BE2C (cell line): ENCODE data around the gene DOHH.
A peak's percentile ranks its signal among the peaks of the same experiment; 100 is the strongest.

ENCODE experiments used
- DNase-seq: peaks from one replicate; pipeline ENCODE4 v3.0.0-alpha.2; 2020
- H3K27me3 ChIP-seq: fragments of 250-450 bp; sonication (Bioruptor Pico); 2 replicates; pipeline ENCODE4 v1.5.1; 2020; ENCODE audit warnings: mild to moderate bottlenecking
- H3K36me3 ChIP-seq: fragments of 250-450 bp; sonication (Bioruptor Pico); 2 replicates; pipeline ENCODE4 v1.5.1; 2020; ENCODE audit warnings: mild to moderate bottlenecking
- H3K4me1 ChIP-seq: fragments of 250-450 bp; sonication (Bioruptor Pico); 2 replicates; pipeline ENCODE4 v1.5.1; 2020
- H3K4me3 ChIP-seq: 2 replicates; pipeline ENCODE4 v1.5.1; 2011; ENCODE audit warnings: low read depth, low read length
- H3K9me3 ChIP-seq: fragments of 250-450 bp; sonication (Bioruptor Pico); 2 replicates; pipeline ENCODE4 v1.5.1; 2020
- TF ChIP-seq, protein P1 (sequence below): IDR thresholded peaks from 2 replicates; pipeline ENCODE4 v1.5.1; 2012; ENCODE audit warnings: mild to moderate bottlenecking, low read depth, low read length

The DOHH gene

DNA sequence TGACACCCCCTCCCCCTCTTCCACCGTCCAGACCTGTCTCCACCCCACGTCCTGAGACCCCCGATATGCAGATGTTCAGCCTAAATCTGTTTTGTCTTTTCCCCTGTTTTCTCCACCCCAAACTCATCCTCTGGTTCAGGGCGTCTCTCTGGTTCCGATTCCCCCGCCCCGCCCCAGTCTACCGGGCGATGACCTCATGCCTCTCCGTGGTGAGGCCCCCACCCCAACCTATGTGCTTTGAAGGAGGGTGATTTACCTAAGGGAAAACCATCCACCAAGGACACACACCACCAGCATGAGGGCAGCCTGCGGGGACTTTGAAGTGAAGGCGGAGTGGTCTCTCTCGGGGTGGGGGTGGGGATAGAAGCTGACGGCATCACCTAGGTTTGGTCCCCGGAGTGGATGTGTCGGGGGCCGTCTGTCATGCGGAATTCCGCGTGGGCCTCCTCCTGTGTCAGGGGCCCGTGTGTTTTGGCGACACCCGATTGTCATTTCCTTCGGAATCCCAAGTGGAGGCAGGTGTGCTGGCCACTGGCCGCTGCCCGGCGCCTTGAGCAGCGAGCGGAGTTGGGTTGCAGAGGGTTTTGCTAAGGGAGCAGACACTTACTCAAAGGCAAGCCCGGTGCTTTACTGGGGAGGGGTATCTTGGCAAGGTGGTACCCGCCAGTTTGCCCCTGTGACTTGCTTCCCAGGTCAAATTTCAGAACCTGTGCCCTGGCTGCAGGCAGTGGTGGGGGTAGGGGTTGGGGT lies 7.1 kb upstream of the DOHH start:
- peak overlapping the region; percentile 83 for H3K4me3 ChIP-seq
- no peaks in the 10 kb centered on the region for H3K9me3 ChIP-seq
- DNase-seq, result no peak
- TF ChIP-seq, protein P1, sequence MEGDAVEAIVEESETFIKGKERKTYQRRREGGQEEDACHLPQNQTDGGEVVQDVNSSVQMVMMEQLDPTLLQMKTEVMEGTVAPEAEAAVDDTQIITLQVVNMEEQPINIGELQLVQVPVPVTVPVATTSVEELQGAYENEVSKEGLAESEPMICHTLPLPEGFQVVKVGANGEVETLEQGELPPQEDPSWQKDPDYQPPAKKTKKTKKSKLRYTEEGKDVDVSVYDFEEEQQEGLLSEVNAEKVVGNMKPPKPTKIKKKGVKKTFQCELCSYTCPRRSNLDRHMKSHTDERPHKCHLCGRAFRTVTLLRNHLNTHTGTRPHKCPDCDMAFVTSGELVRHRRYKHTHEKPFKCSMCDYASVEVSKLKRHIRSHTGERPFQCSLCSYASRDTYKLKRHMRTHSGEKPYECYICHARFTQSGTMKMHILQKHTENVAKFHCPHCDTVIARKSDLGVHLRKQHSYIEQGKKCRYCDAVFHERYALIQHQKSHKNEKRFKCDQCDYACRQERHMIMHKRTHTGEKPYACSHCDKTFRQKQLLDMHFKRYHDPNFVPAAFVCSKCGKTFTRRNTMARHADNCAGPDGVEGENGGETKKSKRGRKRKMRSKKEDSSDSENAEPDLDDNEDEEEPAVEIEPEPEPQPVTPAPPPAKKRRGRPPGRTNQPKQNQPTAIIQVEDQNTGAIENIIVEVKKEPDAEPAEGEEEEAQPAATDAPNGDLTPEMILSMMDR, result no peak
- H3K27me3 ChIP-seq, result no peaks in the 10 kb centered on the region
- H3K4me1 ChIP-seq, result no peaks in the 10 kb centered on the region; the same call in none of the 2 replicates
- H3K36me3 ChIP-seq, result peaks cover 17% of the 10 kb centered on the region; the same call in 1 of the 2 replicates

DNA sequence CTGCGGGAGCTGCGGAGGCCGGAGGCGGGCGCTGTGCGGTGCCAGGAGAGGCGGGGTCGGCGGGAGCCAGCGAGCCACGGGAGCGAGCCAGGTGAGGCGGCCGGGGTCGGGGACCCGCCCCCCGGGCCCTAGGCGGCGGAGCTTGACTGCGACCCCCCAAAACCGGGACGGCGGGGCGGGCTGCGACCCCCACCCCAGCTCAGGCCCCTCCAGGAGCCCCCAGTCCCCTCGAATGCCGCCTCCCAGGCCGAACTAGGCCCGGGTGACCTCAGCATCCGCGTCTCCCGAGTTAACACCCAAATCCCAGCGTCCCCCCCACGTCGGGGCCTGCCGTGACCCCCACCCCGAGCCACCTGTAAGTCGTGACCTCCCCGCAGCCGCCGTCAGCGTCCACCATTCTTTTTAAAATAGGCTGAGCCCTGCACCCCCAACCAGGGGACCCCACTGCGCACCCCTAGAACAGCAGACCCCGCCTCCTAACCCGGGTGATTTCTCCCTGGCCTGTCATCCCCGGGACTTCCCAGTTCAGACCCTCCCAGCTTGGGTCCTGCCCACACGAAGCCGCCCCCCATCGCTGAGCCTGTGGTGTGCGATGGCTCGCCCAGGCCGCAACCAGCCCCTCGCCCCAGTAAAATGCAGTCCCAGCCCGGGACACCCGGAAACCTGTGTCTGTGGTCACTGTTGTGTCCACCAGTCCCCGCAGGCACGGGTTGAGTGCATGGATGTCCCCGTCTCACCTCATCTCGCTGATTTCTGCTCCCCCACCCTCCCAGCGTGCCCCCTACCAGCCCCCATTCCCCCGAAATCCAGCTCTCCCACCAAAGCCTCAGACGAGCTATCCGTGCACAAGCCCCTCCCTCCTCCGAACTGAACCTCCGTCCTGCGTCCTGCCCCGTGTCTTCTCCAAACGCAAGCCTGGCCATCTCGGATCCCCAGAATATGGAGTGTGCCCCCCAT lies 6.2 kb upstream of the DOHH start:
- H3K4me3 ChIP-seq, result peak overlapping the region; percentile 83
- DNase-seq, result no peak
- H3K9me3 ChIP-seq, result no peaks in the 10 kb centered on the region
- H3K27me3 ChIP-seq, result no peaks in the 10 kb centered on the region
- H3K4me1 ChIP-seq, result no peaks in the 10 kb centered on the region; the same call in none of the 2 replicates
- TF ChIP-seq, protein P1, result no peak
- H3K36me3 ChIP-seq, result peaks cover 13% of the 10 kb centered on the region; the same call in 1 of the 2 replicates

DNA sequence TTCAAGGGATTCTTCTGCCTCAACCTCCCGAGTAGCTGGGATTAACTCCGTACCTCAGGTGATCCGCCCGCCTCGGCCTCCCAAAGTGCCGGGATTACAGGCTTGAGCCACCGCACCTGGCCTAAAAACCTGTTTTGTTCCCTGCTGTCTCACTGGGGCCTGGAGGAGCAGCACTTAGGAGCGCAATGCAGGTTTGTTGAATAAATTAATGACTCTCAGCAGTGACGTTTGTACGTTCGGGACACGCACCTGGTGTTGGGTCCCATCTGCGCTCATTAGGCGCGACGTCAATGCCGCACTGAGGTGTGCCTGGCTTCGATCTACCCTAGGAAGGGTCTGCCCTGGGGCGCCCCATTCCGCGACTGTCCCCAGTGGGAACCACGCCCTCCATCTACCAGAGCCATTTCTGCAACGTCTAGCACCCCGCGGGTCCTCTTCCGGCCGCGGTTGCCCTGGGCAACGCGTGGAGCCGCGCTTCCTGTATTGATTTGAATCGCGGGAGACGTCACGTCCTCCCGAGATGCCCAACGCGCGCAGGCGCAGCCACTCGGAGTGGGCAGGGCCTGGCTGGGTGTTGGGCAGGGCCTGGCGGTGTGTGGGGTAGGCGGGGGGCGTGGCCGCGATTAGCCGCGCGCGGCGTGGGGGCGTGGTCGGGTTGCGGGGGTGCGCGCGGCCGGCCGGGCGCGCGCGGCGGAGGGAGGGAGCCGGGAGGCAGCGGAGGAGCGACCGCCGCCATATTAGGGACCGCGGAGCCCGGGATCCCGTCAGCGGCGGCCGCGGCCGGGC lies 5.3 kb upstream of the DOHH start, which contains the start of gene FZR1:
Gene FZR1 (plus strand): TSS at position 714 of the 786 bp plus-strand sequence. CDS start 16,679 bp downstream, outside the sequence.
- no peaks in the 10 kb centered on the region for H3K9me3 ChIP-seq
- peaks cover 11% of the 10 kb centered on the region; the same call in 1 of the 2 replicates for H3K36me3 ChIP-seq
- peak; percentile 99 for DNase-seq
- no peaks in the 10 kb centered on the region; the same call in none of the 2 replicates for H3K4me1 ChIP-seq
- TF ChIP-seq, protein P1, result no peak
- no peaks in the 10 kb centered on the region for H3K27me3 ChIP-seq
- H3K4me3 ChIP-seq, result peak within 1 kb of the TSS; percentile 83

DNA sequence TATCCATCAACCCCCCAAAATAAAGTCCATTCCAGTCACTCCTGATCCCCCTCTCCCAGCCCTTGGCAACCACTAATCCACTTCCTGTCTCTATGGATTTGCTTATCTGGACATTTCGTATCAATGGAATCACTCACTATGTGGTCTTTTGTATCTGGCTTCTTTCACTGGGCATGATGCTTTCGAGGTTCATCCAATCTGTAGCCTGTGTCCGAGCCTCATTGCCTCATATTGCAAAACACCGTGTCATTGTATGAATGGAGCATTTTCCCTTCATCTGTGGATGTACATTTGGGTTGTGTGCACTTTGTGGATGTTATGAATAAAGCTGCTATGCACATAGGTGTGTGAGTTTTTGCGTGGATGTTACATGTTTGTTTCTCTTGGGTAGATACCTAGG lies 4.3 kb upstream of the DOHH start:
- Histone ChIP-seq H3K9me3 (no peaks in the 10 kb centered on the region), H3K4me3 (no peak overlapping the region), H3K4me1 (no peaks in the 10 kb centered on the region; the same call in none of the 2 replicates), H3K36me3 (peaks cover 8% of the 10 kb centered on the region; the same call in 1 of the 2 replicates), H3K27me3 (no peaks in the 10 kb centered on the region)
- TF ChIP-seq, protein P1, result no peak
- no peak for DNase-seq

DNA sequence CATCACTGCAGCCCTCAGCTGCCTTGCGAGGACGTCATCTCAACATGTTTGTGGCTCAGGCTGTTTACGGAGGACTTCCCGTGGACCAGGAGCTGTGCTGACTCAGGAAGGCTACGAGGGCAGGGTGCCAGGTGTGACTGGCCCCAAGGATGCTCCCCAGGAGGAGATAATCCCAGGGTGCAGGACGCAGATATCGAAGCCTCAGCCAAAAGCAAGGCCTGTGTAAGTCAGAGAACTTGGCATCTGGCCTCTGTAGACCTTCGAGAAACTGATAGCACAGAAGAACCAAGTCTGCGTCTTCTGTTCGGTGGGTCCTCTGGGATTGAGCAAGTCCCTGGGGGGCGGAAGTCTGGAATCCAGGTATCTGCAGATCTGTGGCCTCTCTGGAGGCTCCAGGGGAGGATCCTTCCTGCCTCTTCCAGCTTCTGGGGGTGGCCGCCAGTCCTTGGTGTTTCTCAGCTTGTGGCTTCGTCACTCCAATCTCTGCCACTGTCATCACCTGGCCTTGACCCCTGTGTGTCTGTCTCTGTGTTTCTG lies 2.6 kb upstream of the DOHH start:
- DNase-seq, result no peak
- Histone ChIP-seq H3K27me3 (no peaks in the 10 kb centered on the region), H3K9me3 (no peaks in the 10 kb centered on the region), H3K4me3 (no peak overlapping the region), H3K4me1 (no peaks in the 10 kb centered on the region; the same call in none of the 2 replicates), H3K36me3 (peaks cover 7% of the 10 kb centered on the region)
- TF ChIP-seq, protein P1, result no peak
